CD4-positive, alpha-beta T cell treated with Interferon gamma for 1 hour (primary cell): Measurements from ENCODE around the gene ARHGAP26.

Source experiments
- DNase-seq: peaks from one replicate; pipeline ENCODE4 v3.0.0-alpha.2; 2020

Gene ARHGAP26

GRCh38 chr5:143176048-143176447, 405.9 kb downstream of the ARHGAP26 start:
- no peak for DNase-seq

DNA sequence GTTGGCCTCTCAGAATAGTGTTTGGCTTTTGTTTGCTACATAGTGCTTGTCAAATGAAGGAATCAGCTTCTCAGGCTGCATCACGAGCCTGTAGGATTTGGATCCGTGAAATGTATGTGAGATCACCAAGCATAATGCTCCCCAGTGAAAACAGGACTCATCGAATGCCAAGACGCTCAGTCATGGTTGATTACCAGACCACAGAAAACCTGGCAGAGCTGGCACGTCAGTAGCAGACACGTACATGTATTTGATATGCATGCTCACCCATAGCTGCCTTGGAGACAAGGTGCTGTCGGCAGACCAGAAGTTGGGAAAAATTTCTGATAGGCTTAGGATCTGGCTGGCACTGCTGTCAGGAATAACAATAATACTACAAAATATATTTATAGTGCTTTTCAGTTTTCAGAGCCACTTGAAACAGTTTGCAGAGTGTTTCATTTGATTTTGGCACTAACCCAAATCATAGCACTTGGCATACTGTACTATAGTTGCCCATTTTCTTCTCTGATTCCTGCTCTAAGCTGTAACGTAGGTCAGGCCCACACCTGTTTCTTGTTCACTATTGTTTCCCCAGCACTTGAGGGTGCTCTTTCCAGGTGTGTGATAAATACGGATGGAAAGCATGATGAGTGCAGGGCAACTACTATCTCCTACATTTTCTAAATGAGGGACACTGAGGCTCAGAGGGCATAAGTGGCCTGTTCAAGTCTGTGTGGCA, 407.2 kb downstream of the ARHGAP26 start:
- no peak for DNase-seq

GRCh38 chr5:143179126-143179740, 409.1 kb downstream of the ARHGAP26 start:
- no peak for DNase-seq

DNA sequence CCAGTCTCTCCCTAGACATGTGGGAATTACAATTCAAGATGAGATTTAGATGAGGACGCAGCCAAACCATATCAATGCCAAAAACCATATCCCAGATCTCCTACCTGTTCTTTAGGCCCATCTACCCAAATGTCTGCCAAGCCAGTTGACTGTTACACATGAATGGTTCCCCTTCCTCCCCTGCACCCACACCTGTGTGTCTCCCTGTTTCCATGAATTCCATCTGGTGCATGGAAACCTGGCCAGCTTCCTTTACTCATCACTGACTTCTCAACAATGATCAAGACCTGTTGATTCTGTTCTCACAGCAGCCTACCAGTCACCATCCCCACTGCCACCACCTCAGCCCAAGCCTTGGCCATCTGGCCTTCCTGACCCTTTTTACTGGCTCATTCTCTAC, 410.6 kb downstream of the ARHGAP26 start:
- no peak for DNase-seq

DNA sequence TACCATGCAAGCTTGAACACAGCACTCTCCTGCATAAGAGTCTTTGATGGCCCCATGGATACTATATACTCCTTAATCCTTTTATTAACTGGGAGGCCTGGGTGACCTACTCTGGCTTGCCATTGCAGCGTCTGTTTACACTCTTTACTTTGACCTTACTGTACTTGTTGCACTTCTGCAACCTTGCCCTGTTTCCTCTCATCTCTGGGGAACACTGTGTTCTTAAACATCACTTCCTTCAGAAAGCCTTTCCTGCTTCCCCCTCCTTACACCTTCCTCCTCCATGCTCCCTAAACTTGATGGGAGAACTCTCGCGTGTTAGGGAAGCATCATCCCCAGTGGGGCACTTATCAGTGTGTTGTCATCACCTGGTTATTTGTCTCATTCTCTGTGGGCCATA, 411.0 kb downstream of the ARHGAP26 start:
- no peak for DNase-seq

DNA sequence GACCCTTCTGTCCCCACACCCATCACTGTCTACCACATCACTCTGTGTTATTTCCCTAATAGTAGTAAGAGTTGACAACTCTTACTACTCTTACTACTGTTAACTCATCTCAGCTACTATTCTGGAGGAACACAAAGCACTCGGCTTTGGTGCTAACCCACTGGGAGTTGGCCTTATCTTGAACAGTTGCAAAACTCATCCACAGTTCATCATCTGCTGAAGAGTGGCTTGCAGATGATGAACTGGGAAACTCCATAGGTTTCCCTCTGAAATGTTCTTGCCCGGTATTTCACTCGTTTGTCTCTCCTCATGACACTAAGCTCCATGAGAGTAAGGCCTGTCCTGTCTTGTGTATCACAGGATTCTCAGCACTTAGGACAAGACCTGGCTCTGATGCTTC, 411.9 kb downstream of the ARHGAP26 start:
- DNase-seq, result no peak

GRCh38 chr5:143182901-143183820, 413.0 kb downstream of the ARHGAP26 start:
- no peak for DNase-seq

GRCh38 chr5:143183989-143184388, 413.8 kb downstream of the ARHGAP26 start:
- DNase-seq, result no peak

GRCh38 chr5:143186623-143187022, 416.4 kb downstream of the ARHGAP26 start:
- no peak for DNase-seq

DNA sequence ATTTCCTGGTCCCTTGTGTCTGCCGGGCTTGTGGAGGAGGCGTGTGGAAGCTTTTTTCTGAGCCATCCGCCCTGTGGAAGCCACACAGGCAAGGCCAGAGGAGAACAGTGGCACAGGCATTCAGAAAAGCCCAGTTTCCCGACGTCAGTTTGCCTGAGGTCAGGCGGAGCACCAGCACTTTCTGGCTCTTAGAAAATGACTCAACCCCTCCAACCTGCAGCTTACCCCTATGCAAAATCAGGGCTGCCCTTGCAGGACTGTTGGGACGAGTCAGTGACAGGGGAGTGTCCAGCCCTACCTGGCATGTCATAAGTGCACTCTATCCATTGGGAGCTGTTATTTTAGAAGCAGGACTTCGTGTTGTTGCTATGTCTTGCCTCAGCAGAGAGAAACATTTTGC, 417.3 kb downstream of the ARHGAP26 start:
- DNase-seq, result no peak

GRCh38 chr5:143188083-143188482, 417.9 kb downstream of the ARHGAP26 start:
- DNase-seq, result no peak

DNA sequence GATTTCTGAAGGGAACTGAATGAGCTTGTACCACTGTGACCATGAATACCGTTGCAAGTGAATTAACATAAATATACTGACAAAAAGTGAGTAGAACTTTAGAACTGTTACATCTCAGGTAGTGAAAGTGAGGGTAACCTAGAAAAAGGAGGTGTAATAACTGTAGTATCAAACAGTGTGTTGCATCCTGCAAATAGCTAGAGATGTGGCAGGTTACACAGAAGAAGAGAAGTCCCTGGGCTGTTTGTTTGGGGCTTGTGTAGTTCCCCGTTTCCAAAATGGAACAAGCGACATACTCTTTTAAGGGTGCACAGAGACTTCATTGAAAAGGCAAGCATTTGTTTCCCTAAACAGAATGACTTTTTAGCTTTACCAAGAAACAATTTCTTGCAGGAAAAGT, 418.5 kb downstream of the ARHGAP26 start:
- no peak for DNase-seq

DNA sequence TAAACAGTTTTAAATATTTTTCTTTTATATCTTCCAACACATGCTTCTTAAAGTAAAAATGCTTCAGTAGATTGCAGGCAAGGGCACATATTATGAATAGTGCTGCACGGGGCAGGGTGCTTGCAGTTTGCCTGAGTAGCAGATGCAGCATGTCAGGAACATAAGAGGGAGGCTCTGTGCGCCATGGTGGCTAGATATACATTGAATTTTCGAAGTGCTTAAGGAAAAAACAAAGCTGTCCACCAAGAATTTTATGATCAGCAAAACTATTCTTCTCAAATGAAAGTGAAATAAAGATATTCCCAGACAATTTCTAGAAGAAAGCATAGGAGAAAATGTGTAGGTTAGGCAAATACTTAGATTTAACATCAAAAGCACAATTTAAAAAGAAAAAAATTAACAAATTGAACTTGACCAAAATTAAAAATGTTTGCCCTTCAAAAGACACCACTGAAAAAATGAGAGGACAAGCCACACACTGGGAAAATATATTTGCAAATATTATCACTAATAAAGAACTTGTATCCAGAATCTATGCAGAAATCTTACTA, 420.2 kb downstream of the ARHGAP26 start:
- no peak for DNase-seq

DNA sequence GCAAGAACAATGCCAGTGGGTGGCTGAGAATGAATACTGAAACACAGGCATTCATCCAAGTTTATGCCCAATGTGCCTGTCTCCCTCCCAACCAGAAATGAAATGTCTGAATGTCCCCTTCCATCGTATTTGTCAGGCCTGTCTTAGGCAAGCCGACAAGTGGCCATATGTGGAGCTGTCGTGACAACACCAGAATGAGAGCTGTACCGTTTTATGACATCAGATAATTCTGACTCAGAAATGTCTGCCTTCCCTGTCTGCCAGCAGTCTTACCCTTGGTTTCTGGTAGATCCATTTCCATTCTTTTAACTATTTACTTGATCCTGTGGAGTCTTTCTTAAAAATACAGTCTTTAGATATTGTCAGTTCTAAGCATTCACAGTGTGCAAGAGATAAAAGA, 421.5 kb downstream of the ARHGAP26 start:
- DNase-seq, result no peak

GRCh38 chr5:143192191-143192900, 422.2 kb downstream of the ARHGAP26 start:
- DNase-seq, result no peak

GRCh38 chr5:143194206-143194605, 424.0 kb downstream of the ARHGAP26 start:
- no peak for DNase-seq

DNA sequence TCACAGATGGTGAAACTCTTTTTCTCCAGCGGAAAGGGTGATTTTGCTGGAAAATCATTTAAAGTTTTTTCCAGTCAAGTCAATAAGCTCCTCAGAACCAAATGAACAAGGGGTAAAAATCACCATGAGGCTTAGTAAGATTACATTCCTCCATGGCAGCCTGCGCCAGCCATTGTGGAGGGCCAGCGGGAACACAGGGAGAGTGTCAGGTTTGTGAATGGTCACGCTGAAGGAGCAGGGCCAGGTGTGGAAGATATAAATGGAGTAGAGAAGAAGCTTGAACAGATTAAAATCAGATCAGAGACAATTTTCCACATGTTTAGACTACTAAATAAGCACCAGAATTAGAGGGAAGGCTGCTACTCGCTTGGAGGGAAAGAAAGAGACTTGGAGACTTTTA, 424.5 kb downstream of the ARHGAP26 start:
- DNase-seq, result no peak

GRCh38 chr5:143195491-143195890, 425.3 kb downstream of the ARHGAP26 start:
- DNase-seq, result no peak

DNA sequence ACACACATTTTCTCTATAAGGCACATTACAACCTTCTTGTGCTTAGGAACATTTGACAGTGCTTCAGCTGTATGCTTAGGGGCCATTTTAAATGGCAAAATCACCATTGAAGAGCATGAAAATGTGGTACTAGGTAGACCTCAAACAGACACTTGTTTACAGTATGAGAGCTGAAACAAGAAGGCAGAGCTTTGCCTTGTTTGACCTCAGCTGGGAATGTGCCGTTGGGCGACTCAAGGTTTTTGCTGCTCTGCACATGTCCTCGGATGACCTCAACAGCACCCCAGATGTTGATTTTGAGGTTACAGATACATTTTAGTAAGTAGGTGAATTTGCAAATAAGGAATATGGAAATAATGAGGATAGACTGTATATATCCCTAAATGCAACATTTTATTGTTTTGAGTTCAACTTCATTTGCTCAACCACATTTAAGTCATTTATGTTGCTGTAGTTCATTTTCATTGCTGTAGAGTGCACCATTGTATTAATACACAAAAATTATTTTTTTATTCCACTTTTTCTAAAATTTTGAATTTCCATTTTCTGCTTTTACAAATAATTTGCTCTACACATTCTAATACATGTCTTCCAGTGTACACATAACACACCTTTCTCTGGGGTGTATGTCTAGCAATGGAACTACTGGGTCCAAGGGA, 426.6 kb downstream of the ARHGAP26 start:
- DNase-seq, result no peak

DNA sequence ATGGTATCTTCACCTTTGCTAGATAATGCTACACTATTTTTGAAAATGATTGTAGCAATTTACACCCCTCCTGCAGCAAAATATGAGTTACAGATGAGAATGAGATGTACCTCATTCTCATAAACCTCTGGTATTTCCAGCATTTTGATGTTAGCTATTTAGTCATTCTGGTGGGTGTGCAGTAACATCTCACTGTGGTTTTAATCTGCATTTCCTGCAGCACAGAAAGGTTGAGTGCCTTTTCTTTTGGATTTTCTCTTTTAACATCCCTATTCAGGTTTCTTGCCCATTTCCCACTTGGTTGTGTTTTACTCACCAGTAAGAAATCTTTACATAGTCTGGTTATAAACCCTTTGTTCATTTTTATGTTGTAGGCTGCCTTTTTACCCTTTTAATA, 427.1 kb downstream of the ARHGAP26 start:
- no peak for DNase-seq

DNA sequence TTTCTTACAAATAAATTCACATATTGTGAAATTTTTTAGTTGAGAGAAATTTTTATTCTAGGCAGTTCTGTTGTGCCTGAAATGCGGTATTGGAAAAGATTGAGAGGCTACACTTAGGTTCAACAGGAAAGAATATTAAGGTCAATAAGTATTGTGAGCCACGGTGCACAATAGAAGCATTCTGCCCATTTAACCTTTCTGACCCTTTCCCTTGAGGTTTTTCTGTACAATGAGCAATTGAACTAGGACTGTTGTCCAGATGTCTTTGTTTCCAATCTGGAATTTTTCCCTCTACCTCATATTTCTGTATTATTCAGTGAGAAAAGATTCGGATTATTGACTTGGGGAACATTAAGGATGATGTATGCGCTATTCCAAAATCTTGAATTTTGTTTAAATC, 428.2 kb downstream of the ARHGAP26 start:
- no peak for DNase-seq

GRCh38 chr5:143199161-143199560, 429.0 kb downstream of the ARHGAP26 start:
- DNase-seq, result no peak
